Endothelial cell of umbilical vein (primary cell): ENCODE data around the gene CDKN3. TPM values are rescaled to one million over a fixed set of nuclear protein-coding genes. Genes with fewer than 3 reads are reported as not detected.

Source experiments
- BruUV-seq: library from RNA; stranded (reverse); fragments of 400-500 nt; replicated peaks from 2 replicates; lab custom pipeline; 2021; lab: Mats Ljungman, UMichigan
- CTCF ChIA-PET: fragments of 300-600, 350-600 bp; sonication (Branson Sonifier 250); formaldehyde crosslinking; loops from one replicate; lab custom pipeline; 2021; ENCODE audit warnings: antibody characterized with exemption, inconsistent platforms; lab: Charles Lee
- POLR2A ChIA-PET: fragments of 300-600, 350-600 bp; sonication (Branson Sonifier 250); formaldehyde crosslinking; loops from one replicate; lab custom pipeline; 2021; ENCODE audit warnings: antibody characterized with exemption, inconsistent platforms; lab: Charles Lee
- DNase-seq: peaks from one replicate; pipeline ENCODE4 v3.0.0-alpha.2; 2011; ENCODE audit warnings: low read depth, low spot score
- FAIRE-seq: peaks from 2 replicates; lab custom pipeline; 2011; peaks lifted over from hg19 to GRCh38; lab: Jason Lieb, UNC
- H2AFZ ChIP-seq: 2 replicates; pipeline ENCODE4 v1.6.0; 2012; ENCODE audit warnings: low read depth, low read length, control low read depth, inconsistent platforms
- H3K27ac ChIP-seq: 2 replicates; pipeline ENCODE4 v1.5.1; 2011; ENCODE audit warnings: low read depth, mild to moderate bottlenecking, control low read depth, low read length, moderate library complexity; ENCODE audit not compliant: insufficient read depth
- H3K27me3 ChIP-seq, 2 experiments: 2 replicates each; pipeline versions ENCODE4 v1.6.0 to v1.6.1; 2011; ENCODE audit warnings: low read length in 2 of 2, mixed read lengths in 1 of 2; ENCODE audit not compliant: control insufficient read depth in 2 of 2, insufficient read depth in 2 of 2
- H3K36me3 ChIP-seq, 2 experiments: 2 replicates in 1 of 2; 3 replicates in 1 of 2; pipeline ENCODE4 v1.5.1; 2011; ENCODE audit warnings: low read length in 2 of 2, mild to moderate bottlenecking in 1 of 2, moderate library complexity in 1 of 2; ENCODE audit not compliant: control insufficient read depth in 2 of 2, insufficient read depth in 2 of 2; ENCODE audit errors: extremely low read depth in 1 of 2
- H3K4me1 ChIP-seq: 3 replicates; pipeline ENCODE4 v1.5.1; 2011; ENCODE audit warnings: mild to moderate bottlenecking, low read length; ENCODE audit not compliant: control insufficient read depth, insufficient read depth; ENCODE audit errors: extremely low read depth
- H3K4me2 ChIP-seq: 2 replicates; pipeline ENCODE4 v1.6.1; 2011; ENCODE audit warnings: low read length, control low read depth, mixed read lengths; ENCODE audit not compliant: insufficient read depth
- H3K4me3 ChIP-seq, 3 experiments: fragments of 200-600 bp in 1 of 3; sonication (generic), shearing (Covaris generic) in 1 of 3; replicated peaks in 1 of 3; 2 replicates each; pipeline ENCODE4 v1.5.1; 2011 to 2016; ENCODE audit warnings: control low read depth in 3 of 3, low read length in 3 of 3, mild to moderate bottlenecking in 2 of 3, inconsistent platforms in 1 of 3, low read depth in 1 of 3, moderate library complexity in 1 of 3; ENCODE audit not compliant: insufficient read depth in 1 of 3
- H3K79me2 ChIP-seq: 2 replicates; pipeline ENCODE4 v1.6.0; 2012; ENCODE audit warnings: low read length, inconsistent platforms; ENCODE audit not compliant: control insufficient read depth, insufficient read depth
- H3K9ac ChIP-seq: replicated peaks from 2 replicates; pipeline ENCODE3; 2011; ENCODE audit warnings: low read length, control low read depth; ENCODE audit not compliant: insufficient read depth; ENCODE audit errors: extremely low read depth
- H3K9me1 ChIP-seq: replicated peaks from 3 replicates; pipeline ENCODE4 v1.6.0; 2011; ENCODE audit warnings: mild to moderate bottlenecking, low read length; ENCODE audit not compliant: control insufficient read depth, insufficient read depth; ENCODE audit errors: extremely low read depth
- H3K9me3 ChIP-seq: replicated peaks from 2 replicates; pipeline ENCODE4 v1.5.1; 2012; ENCODE audit warnings: low read length, inconsistent platforms; ENCODE audit not compliant: control insufficient read depth, insufficient read depth
- H4K20me1 ChIP-seq: replicated peaks from 2 replicates; pipeline ENCODE3; 2011; ENCODE audit warnings: mild to moderate bottlenecking, low read length; ENCODE audit not compliant: control insufficient read depth, insufficient read depth; ENCODE audit errors: extremely low read depth
- CTCF ChIP-seq, 2 donors: IDR thresholded peaks; 1 replicate in 1 of 2; 2 replicates in 1 of 2; pipeline ENCODE4 v1.5.1; 2011; ENCODE audit warnings: low read length in 2 of 2, mild to moderate bottlenecking in 2 of 2, moderate library complexity in 2 of 2, control low read depth in 1 of 2, inconsistent platforms in 1 of 2, low read depth in 1 of 2; ENCODE audit not compliant: insufficient read depth in 1 of 2; ENCODE audit errors: extremely low read depth in 1 of 2
- EZH2 ChIP-seq: IDR thresholded peaks from 2 replicates; pipeline ENCODE4 v1.6.1; 2012; ENCODE audit warnings: borderline replicate concordance, low read depth, mild to moderate bottlenecking, moderate library complexity, low read length, inconsistent platforms; ENCODE audit not compliant: severe bottlenecking
- FOS ChIP-seq: IDR thresholded peaks from 2 replicates; pipeline ENCODE4 v1.6.1; 2011; ENCODE audit warnings: mild to moderate bottlenecking, low read length, moderate library complexity, borderline replicate concordance; ENCODE audit not compliant: insufficient read depth
- GATA2 ChIP-seq: IDR thresholded peaks from 2 replicates; pipeline ENCODE4 v1.7.0; 2011; ENCODE audit warnings: low read depth, mild to moderate bottlenecking, moderate library complexity, mixed read lengths, low read length; ENCODE audit not compliant: insufficient read length, insufficient read depth
- JUN ChIP-seq: IDR thresholded peaks from 2 replicates; pipeline ENCODE4 v1.6.1; 2011; ENCODE audit warnings: borderline replicate concordance, low read depth; ENCODE audit not compliant: insufficient read length, insufficient read depth
- MYC ChIP-seq: IDR thresholded peaks from one replicate; pipeline ENCODE4 v1.6.1; 2011; ENCODE audit warnings: mild to moderate bottlenecking, low read depth, low read length
- POLR2A ChIP-seq: IDR thresholded peaks from 2 replicates; pipeline ENCODE4 v1.6.1; 2012; ENCODE audit warnings: low read depth, mild to moderate bottlenecking, control low read depth, low read length
- POLR2AphosphoS5 ChIP-seq: IDR thresholded peaks from 2 replicates; pipeline ENCODE4 v1.6.1; 2012; ENCODE audit warnings: low read depth, mild to moderate bottlenecking, control low read depth, low read length, moderate library complexity; ENCODE audit not compliant: insufficient read depth
- dilution Hi-C: fragments of 300-500 bp; cut with MboI; formaldehyde crosslinking; loops from one replicate; pipeline ENCODE4 v1.15.0; 2019; ENCODE audit warnings: low sequenced_read_pairs; ENCODE audit not compliant: extremely low pct_ligation_motif_present
- intact Hi-C: fragments of 100-400 bp; cut with micrococcal nuclease; formaldehyde crosslinking; loops from one replicate; pipeline ENCODE4 v1.10.0; 2022
- polyA plus RNA-seq, 4 experiments: library from polyadenylated mRNA; depleted of rRNA in 3 of 4; stranded (reverse) in 3 of 4; unstranded in 1 of 4; fragments of >200 nt; gene quantifications; 2 replicates each; pipeline versions ENCODE4 v1.2.1 to v1.2.3, GENCODE V29; 2011 to 2012; ENCODE audit warnings: missing spikeins in 1 of 4
- total RNA-seq: library from RNA; stranded (reverse); gene quantifications from 2 replicates; pipeline ENCODE4 v1.2.3, GENCODE V29; 2021

Gene CDKN3
- total and polyA plus RNA-seq, 2 donors (not counting 3 experiments of a cell fraction or from before 2014, with no cell fraction given), result 36.6 to 52.0 TPM

- Histone ChIP-seq H3K27me3 (no peaks in the 10 kb centered on the region), H3K27ac (no peak overlapping the region), H2AFZ (no peak overlapping the region), H3K36me3 (peaks cover 11 to 12% of the 10 kb centered on the region in 2 experiments), H3K9me1 (no peaks in the 10 kb centered on the region), H3K79me2 (no peaks in the 10 kb centered on the region), H3K4me1 (no peaks in the 10 kb centered on the region), H3K4me2 (no peak overlapping the region), H4K20me1 (no peaks in the 10 kb centered on the region), H3K9me3 (no peaks in the 10 kb centered on the region), H3K9ac (no peak overlapping the region), H3K4me3 (no peak overlapping the region)
- TF ChIP-seq JUN, result no peak
- no peak for TF ChIP-seq POLR2AphosphoS5
- TF ChIP-seq EZH2, result no peak
- no peak for TF ChIP-seq FOS
- no peak for TF ChIP-seq CTCF (IDR thresholded peaks at IDR 0.05; ENCODE audit: extremely low read depth in 1 of 2, insufficient read depth in 1 of 2, low read depth in 1 of 2, low read length in 2 of 2)
- no peak for TF ChIP-seq MYC
- TF ChIP-seq GATA2, result no peak
- no peak for TF ChIP-seq POLR2A
- intact Hi-C loops, result no loop called here
- dilution Hi-C loops, result no loop called here
- CTCF ChIA-PET, result interaction anchor here (2.0 to 2.7 kb wide), 3 partner anchors 10 to 77 kb away, joined by 5 to 12 read pairs (median 11); no protein-coding TSS in a partner anchor
- FAIRE-seq, result no peak
- no TSS peak for BruUV-seq
- no peak for DNase-seq
- POLR2A ChIA-PET, result no interaction called here
These were observed 28.3 kb downstream of the CDKN3 start for GRCh38 chr14:54425068-54425467.
